Stimulated activated CD4-positive, alpha-beta T cell treated with anti-CD3 and anti-CD28 coated beads, Interleukin-1b, Interleukin-23, amount 100 ng/mL, for 4 hours (primary cell): ENCODE results near the gene FIZ1.

Experiments used
- DNase-seq, 2 donors: peaks; one replicate each; pipeline ENCODE4 v3.0.0-alpha.2; 2020; ENCODE audit warnings: low read depth in 2 of 2

The FIZ1 gene, protein sequence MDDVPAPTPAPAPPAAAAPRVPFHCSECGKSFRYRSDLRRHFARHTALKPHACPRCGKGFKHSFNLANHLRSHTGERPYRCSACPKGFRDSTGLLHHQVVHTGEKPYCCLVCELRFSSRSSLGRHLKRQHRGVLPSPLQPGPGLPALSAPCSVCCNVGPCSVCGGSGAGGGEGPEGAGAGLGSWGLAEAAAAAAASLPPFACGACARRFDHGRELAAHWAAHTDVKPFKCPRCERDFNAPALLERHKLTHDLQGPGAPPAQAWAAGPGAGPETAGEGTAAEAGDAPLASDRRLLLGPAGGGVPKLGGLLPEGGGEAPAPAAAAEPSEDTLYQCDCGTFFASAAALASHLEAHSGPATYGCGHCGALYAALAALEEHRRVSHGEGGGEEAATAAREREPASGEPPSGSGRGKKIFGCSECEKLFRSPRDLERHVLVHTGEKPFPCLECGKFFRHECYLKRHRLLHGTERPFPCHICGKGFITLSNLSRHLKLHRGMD

DNA sequence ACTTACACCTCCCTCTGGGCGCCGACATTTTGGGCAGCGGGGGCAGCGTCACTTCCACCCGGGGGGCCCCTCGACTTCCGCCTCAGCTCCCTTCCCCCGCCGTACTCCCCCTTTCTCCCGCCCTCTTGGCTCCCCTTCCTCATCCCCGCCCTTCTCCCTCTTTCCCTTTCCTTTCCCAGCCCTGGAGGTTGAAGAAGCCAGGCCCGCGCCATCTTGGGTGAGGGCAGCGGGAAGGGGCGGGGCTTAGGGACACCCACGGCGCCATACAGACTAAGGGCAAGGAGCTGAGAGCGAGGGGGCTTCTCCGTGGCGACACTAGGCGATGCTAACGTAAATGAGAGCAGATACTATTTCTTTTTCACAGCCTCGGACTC is at the start of gene FIZ1:
TSS of gene FIZ1 (minus strand) at position 50 of the 374 bp plus-strand sequence. CDS start 1,652 bp downstream, outside the sequence.
- peak; percentile 92 to 94 for DNase-seq

DNA sequence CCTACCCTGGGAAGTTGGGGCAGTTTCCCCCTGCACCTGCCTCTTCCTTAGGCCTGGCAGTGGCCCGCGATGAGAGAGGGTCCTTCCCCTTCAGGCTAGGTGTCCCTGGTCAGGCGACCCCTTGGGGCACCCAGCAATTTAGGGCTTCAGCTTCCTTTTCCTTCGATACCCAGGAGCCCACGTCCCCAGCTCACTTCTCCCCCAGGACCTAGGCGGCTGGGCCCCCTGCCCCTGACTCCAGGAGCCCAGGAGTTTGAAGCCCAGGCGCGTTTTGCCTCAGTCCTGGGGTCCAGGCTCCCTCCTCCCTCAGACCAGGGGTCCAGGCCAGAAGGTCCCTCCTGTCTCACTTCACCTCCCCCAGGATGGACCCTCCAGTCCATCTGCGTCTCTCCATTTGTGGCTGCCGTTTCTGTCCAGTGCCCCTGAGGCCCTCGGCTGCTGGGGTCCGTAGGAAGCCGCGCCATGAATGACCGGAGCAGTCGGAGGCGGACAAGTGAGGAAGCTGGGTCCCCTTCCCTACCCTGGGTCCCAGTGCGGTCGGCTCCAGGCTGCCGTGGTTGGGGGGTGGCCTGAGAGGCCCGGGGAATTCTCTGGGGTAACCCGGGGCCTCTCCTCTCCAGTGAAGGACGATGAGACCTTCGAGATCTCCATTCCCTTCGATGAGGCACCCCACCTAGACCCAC is 49.4 kb upstream of the FIZ1 start:
- no peak for DNase-seq

DNA sequence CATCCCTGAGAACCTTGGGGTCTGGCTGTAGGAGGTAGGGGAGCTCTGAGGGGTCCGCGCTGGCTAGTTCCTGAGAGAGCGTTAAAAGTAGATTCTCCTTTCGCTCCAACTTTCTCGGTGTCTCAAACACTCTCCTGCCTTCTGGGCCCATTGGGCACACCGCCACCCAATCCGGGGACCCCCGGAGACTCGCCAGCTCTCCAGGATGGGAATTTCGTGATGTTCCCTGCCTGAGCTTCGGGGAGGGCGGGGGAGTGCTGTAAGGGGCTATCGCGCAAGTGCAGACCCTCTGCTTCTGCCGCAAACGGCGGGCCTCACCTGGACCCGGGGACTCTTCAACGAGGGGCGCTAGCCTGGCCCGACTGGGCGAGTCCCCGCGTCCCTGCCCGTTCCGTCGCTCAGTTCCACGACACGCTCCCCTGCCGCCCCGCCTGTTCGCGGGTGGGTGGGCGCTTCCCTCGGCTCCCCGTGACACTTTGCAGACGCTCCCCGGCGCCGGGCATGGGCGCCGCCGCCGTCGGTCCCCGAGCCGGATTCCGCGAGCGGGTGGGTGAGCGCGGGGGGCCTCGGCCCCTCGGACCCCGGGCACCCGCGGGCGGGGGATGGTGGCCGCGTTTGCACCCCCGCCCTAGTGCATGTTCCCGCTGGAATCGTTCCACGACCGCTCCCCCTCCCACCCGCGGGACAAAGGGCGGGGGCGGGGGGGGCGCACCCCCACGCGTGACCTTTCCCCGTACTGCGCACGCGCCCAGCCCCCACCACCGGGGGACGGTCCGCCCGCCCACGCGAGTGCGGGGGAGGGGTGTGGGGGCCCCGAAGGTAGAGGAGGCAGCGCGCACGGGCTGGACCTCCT is 48.6 kb upstream of the FIZ1 start, which contains the start of gene CCDC106:
TSS of gene CCDC106 (plus strand) at position 481 of the 853 bp plus-strand sequence. CDS start 835 bp downstream, outside the sequence.
- peak in 1 of 2 donors; percentile 55 for DNase-seq

DNA sequence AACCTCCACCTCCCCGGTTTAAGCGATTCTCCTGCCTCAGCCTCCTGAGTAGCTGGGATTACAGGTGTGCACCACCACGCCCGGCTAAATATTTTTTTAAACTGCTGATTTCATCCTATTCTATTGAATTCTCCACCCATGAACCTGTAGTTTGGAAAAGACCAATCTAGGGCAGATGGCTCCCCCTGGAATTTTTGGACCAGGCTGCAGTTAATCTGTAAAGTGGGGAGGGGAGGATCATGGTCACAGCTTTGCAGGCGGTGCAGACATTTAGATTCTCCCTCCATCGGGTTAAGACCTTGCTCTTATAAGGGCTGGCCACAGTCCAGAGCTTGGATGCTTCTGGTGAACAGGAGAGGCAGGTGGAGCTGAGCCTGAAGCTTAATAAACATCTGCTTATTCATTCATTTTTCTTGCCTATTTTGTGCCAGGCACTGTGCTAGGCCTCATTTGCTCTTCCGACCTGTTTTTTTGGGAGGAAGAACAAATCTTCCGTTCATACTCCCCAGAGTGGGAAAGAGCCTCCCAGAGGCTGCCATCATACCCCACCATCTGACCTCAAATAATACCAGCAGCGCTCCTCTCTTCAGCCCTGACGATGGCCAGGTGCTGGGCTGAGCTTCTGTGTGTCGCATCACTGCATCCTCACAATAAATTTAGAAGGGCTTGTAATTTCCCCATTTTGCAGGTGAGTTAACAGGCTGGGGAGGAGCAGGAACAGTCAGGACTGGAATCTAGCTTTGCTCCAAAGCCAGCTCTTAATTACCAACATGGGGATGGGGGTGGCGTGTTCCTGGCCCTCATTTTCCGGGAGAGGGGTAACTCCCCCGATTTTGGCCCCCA is 47.8 kb upstream of the FIZ1 start:
- DNase-seq: no peak

DNA sequence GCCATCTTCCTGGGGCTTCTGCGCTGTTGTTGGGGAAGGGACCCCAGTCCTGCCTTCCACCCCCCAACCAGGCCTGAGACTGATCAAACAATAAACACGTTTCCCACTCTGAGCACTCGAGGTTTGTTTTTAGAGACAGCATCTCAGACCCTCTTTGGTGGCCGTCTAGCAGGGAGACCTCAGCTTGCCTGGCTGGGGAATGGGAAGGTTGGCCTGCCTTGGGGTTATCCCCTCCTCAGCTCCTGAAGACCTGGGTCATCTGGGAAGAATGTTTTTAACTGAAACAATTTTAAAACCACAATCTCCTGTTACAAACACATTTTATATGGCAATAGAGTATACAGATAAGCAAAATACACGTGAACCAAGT is 46.2 kb upstream of the FIZ1 start:
- DNase-seq: no peak

DNA sequence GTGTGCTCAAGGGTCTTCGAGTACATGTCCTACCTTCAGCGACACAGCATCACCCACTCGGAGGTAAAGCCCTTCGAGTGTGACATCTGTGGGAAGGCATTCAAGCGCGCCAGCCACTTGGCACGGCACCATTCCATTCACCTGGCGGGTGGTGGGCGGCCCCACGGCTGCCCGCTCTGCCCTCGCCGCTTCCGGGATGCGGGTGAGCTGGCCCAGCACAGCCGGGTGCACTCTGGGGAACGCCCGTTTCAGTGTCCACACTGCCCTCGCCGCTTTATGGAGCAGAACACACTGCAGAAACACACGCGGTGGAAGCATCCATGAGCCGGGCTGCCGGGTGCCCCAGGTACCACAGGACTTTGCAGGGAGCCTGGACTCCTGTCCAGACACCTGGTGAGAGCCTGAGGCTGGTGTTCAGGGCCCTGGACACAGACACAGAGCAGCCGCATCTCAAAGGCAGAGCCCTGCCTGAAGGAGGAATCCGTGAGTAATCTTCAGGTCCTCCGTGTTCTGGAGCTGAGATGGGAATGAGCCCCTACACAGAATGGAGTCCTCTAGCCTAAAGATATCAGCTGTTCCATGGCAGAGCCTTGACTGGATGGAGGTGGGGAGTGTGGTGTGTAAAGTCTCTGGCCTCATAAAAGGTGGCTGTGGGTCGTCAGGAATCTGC is 45.7 kb upstream of the FIZ1 start:
- DNase-seq: no peak

DNA sequence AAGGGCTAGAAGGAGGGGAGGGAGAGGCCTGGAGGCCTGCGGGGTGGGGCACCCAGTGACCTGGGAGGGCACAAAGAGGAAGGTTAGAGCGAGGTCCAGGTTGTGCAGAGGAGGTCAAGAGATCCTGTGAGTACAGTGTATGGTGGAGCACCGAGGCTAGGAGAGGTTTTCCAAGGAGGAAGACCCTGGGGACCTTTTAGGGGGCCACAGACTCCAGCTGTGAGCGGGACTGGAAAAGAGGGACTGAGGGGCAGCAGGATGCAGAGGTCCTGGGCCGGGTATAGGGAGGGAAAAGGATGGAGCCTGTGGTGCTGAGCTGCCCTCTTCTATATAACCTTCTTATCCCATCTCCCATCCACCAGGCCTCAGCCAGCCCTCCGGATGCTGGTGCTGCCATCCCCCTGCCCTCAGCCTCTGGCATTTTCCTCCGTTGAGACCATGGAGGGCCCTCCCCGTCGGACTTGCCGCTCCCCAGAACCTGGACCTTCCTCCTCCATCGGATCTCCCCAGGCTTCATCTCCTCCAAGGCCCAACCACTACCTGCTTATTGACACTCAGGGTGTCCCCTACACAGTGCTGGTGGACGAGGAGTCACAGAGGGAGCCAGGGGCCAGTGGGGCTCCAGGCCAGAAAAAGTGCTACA is 45.0 kb upstream of the FIZ1 start:
- DNase-seq: no peak

DNA sequence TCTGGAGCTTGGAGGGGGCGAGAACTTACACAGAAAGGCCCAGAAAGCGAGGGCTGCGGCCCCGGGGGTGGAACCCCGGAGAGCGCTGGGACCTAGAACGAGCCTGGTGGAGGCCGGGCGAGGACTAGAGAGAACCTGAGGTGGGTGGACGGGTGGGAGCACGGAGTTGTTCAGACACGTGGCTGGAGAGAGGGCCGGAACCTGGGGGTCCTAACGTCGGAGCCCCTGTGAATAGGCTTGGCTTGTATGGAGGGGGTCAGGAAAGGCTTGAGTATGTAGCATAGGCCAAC is 44.5 kb upstream of the FIZ1 start:
- DNase-seq: no peak

DNA sequence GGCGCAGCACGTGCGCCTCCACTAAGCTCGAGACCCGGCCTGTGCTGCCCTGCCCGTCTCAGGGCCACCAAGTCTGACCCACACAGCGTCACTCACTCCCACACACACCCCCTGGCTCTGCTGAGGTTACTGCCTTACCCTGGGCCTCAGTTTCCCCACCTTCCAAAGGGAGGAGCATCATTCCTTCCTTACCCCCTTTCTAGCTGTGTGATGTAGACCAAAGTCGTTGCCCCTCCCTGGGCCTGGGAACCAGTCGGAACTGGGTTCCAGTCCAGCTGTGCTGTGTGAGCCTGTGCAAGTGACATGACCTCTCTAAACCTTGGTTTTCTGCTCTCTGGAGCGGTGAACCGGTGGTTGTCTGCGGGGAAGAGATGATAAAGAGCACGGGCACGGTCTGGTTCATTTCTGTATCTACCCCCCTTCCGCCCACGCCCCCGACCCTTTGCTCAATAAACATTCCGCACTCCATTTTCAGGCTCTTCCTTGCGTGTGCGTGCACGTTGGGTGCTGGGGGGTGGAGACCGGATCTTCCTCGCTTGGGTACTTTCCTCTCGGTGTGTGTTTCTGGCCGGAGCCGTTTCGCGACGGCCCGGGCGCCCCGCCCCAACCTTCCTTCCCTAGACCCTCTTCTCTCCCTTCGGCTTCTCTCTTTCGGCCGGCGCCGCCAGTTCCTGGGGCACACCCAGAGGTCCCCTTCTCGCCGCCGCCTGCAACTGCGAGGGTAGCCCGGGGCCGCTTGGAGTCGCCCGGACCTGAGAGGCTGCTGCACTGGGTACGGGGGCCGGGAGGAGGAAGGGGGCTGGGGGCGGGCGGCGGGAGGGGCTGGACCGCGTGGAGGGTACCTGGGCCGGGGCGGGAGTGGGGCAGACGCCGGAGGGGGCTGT is 43.9 kb upstream of the FIZ1 start, which contains the start of gene ZNF581:
TSS of gene ZNF581 (plus strand) at position 647 of the 884 bp plus-strand sequence. CDS start 923 bp downstream, outside the sequence.
- peak; percentile 74 to 76 for DNase-seq

DNA sequence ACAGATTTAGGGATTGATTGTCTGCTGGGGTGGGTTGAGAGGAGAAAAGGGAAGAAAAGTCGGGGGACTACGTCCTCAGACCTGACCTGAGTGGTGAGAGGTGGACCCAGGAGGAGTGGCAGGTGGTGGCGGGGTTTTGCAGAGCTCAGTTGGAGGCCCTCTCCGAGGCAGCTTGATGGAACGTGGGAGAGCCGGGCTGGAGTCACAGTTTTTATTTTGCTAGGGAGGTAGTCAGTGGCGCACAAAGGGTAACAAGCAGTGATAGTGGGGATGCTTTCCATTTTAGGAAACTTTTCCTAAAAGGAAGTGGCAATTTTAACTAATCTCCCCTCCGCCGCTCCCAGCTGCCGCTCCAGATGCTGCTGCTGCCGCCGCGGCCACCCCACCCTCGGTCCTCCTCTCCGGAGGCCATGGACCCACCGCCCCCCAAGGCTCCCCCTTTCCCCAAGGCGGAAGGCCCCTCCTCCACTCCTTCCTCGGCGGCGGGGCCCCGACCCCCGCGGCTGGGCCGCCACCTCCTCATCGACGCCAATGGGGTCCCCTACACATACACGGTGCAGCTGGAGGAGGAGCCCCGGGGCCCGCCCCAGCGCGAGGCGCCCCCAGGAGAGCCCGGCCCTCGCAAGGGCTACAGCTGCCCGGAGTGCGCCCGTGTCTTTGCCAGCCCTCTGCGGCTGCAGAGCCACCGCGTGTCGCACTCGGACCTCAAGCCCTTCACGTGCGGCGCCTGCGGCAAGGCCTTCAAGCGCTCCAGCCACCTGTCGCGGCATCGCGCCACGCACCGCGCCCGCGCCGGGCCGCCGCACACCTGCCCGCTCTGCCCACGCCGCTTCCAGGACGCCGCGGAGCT is 43.1 kb upstream of the FIZ1 start:
- DNase-seq: no peak

DNA sequence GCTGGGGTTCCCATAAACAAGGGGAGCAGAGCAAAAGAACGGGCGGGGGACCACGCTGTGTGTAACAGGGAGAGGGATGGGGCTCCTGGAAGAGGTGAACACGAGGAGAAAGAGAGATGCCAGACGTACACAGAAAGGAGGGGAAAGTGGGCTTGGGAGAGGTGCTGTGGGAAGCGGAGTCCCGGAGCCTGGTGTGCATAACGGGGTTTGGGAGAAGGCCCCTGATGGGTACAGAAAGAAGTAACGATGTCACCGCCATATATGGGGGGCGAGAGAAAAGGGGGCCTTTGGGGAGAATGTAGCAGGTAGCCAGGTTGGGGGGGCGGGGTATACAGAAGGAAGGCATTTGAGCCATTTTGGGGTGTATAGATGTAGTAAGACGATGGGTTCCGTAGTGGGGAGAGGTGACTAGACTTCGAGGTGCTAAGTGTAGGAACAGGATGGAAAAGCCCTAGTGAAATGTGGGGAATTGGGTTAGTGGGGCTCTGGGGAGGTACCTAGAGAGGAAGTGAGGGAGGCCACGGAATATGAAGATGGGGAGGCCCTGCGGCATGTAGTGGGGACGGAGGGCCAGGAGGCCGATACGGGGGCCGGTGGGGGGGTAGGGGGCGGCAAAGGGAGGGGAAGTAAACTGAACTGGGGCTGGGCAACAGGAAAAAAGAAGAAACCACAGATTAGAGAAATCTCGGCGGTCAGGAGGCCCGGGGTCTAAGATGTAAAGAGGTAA is 42.3 kb upstream of the FIZ1 start:
- DNase-seq: no peak

DNA sequence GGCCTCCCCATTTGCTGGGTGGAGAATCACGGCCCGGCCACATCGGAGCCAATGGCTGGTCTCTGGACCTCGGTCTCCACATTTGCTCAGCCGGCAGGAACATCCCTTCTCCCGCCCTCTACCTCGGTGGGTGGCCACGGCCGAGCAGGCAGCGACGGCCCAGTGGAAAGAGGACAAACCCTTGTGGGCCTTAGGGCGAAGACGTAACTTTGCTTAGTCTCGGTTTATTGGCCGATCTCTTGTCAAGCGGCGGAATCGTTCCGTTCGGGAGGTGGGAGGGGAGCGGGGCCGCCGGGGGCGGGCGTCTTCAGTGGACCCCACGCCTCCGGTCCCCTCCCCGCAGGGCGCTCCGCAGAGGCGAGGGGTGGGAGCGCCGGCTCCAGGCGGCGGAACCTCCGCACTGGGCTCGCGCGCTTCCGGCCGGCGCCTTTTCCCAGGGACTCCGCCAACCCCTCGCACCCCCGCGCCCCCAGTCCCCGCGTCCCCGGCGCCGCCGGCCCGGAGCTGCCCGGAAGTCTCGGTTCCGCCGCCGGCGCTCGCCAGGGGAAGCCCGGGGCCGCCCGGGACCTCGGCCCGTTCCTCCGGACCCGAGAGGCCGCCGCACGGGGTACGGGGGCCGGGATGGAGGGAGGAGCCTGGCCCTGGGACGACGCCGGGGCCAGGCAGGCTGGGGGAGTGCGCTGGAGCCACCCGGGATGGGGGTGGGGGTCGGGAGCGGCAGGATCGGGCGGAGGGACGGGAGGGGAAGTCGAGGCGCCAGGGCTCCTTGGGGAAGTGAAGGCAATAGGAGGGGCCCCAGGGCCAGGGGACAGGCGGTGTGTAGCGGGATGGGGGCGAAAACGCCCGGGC is 41.5 kb upstream of the FIZ1 start, which contains the start of gene ZNF580:
TSS of gene ZNF580 (plus strand) at position 426 of the 849 bp plus-strand sequence. CDS start 1,507 bp downstream, outside the sequence.
- peak; percentile 44 to 70 for DNase-seq

DNA sequence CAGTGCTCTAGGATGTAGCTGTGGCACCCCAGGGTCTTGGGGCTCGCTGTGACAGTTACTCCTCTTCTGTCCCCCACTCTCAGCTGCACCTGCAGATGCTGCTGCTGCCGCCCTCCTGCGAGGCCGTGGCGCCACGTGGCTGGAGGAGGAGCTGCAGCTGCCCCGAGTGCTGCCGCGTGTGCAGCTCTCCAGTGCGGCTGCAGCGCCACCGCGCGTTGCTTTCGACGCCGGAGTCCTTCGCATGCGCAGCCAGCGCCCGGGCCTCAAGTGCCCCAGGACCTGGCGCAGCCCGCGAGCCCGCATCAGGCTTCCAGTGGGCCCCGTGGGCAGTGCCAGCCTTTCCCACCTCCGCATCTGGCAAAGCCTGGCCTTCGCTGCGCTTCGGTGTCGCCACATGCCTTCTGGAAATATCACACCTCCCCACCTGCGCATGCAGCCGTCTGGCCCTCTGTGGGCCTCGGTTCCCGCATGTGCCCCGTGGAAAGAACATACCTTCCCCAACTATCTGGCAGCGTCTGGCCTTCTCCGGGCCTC is 40.8 kb upstream of the FIZ1 start:
- DNase-seq: peak; percentile 58 to 64

DNA sequence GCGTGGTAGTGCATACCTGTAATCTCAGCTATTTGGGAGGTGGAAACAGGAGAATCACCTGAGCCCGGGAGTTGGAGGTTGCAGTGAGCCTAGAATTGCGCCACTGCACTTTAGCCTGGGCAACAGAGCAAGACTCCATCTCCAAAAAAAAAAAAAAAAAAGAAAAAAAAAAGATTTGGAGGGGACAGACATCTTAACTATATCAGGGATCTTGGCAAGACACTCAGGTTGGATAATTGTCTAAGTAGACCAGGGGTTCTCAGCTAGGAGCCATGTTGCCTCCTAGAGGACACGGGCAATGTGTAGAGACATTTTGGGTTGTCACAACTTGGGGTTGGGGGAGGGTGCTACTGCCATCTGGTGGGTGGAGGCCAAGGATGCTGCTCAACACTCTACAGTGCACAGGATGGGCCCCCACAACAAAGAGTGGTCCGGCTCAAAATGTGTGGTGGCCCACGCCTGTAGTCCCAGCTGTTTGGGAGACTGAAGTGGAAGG is 39.6 kb upstream of the FIZ1 start:
- DNase-seq: peak in 1 of 2 donors; percentile 36

DNA sequence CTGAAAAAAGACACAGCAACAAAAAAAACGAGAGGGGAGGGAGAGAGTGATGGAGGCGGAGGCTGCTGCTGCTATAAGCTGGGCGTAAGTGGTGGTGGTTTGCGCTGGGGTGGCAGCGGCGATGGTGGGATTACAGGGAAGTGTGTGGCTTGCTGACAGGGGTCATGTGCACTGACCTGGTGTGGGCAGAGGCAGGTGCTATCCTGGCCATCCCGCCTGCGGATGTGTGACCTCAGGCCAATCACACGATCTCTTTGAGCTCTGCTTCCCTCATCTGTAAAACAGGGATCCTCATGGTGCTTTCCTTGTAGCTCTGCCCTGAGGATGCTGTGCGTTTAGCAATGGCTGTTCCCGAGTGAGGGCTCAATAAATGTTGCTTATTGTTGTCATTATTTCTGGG is 38.2 kb upstream of the FIZ1 start:
- no peak for DNase-seq

DNA sequence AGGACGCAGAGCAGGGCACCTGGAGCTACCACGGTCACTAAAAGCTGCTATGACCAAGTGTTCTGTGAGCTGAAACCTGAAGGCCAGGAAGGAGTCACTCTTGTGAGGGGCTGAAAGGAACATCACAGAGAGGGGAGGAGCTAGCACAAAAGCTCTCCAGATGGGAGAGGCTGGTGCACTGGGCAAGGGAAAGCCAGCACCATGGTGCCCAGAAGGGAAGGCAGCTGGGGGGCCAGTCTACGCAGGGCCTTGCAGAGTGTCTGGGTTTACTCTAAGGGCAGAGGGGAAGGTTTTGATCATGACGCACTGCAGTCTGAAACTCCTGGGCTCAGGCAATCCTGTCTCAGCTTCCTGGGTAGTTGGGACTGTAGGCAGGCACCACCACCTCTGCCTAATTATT is 37.4 kb upstream of the FIZ1 start:
- DNase-seq: no peak
